Activated CD4-positive, alpha-beta T cell treated with anti-CD3 and anti-CD28 coated beads for 4 hours (primary cell): ENCODE results near the gene TRHDE.

ENCODE experiments used
- DNase-seq, 2 donors: peaks; one replicate each; pipeline ENCODE4 v3.0.0-alpha.2; 2020

The TRHDE gene

GRCh38 chr12:72273851-72274351 lies 1.7 kb downstream of the TRHDE start:
- DNase-seq = no peak

- DNase-seq = no peak
These were observed 2.8 kb downstream of the TRHDE start for GRCh38 chr12:72274931-72275330.

GRCh38 chr12:72275526-72275925 lies 3.4 kb downstream of the TRHDE start:
- DNase-seq = no peak

- no peak for DNase-seq
These were observed 4.1 kb downstream of the TRHDE start for GRCh38 chr12:72276181-72276805.

- DNase-seq = no peak
These were observed 5.2 kb downstream of the TRHDE start for GRCh38 chr12:72277415-72277814.

- DNase-seq = no peak
These were observed 6.7 kb downstream of the TRHDE start for GRCh38 chr12:72278894-72279293.

GRCh38 chr12:72281126-72281525 lies 9.0 kb downstream of the TRHDE start:
- DNase-seq = no peak

GRCh38 chr12:72282721-72283120 lies 10.6 kb downstream of the TRHDE start:
- no peak for DNase-seq

- DNase-seq = no peak
These were observed 13.7 kb downstream of the TRHDE start for GRCh38 chr12:72285861-72286260.

GRCh38 chr12:72286526-72286925 lies 14.4 kb downstream of the TRHDE start:
- DNase-seq = no peak

GRCh38 chr12:72288436-72288835 lies 16.3 kb downstream of the TRHDE start:
- DNase-seq = no peak

GRCh38 chr12:72288911-72289310 lies 16.7 kb downstream of the TRHDE start:
- DNase-seq = no peak

- DNase-seq = no peak
These were observed 17.5 kb downstream of the TRHDE start for GRCh38 chr12:72289633-72290032.

GRCh38 chr12:72291175-72291574 lies 19.0 kb downstream of the TRHDE start:
- no peak for DNase-seq

- no peak for DNase-seq
These were observed 21.5 kb downstream of the TRHDE start for GRCh38 chr12:72293701-72294100.

GRCh38 chr12:72295101-72295500 lies 22.9 kb downstream of the TRHDE start:
- DNase-seq = no peak

- no peak for DNase-seq
These were observed 23.6 kb downstream of the TRHDE start for GRCh38 chr12:72295744-72296143.

GRCh38 chr12:72296389-72296788 lies 24.2 kb downstream of the TRHDE start:
- no peak for DNase-seq

- DNase-seq = no peak
These were observed 25.5 kb downstream of the TRHDE start for GRCh38 chr12:72297666-72298065.

GRCh38 chr12:72300728-72301127 lies 28.6 kb downstream of the TRHDE start:
- DNase-seq = no peak

GRCh38 chr12:72304751-72305150 lies 32.6 kb downstream of the TRHDE start:
- DNase-seq = no peak

- DNase-seq = no peak
These were observed 35.1 kb downstream of the TRHDE start for GRCh38 chr12:72307229-72307628.

GRCh38 chr12:72311946-72312345 lies 39.8 kb downstream of the TRHDE start:
- DNase-seq = no peak

- no peak for DNase-seq
These were observed 41.6 kb downstream of the TRHDE start for GRCh38 chr12:72313806-72314205.

- no peak for DNase-seq
These were observed 43.7 kb downstream of the TRHDE start for GRCh38 chr12:72315858-72316257.
